HepG2 (cell line): ENCODE data around the gene CCDC50.

Experiments used
- EZH2 ChIP-seq: conservative IDR thresholded peaks from 2 replicates; pipeline ENCODE4 v1.6.1; 2012; ENCODE audit warnings: mild to moderate bottlenecking, low read depth, low read length, moderate library complexity
- UBTF ChIP-seq: sonication (generic); formaldehyde crosslinking; IDR thresholded peaks from 2 replicates; pipeline ENCODE4 v1.4.0; 2020; ENCODE audit warnings: mild to moderate bottlenecking, missing genetic modification reagents
- ZKSCAN8 ChIP-seq: IDR thresholded peaks from 2 replicates; pipeline ENCODE4 v1.6.1; 2016; ENCODE audit warnings: borderline replicate concordance, missing genetic modification reagents, missing compliant biosample characterization
- ZNF431 ChIP-seq: sonication (generic); formaldehyde crosslinking; IDR thresholded peaks from 2 replicates; pipeline ENCODE4 v1.9.0; 2022; ENCODE audit warnings: missing genetic modification reagents, low read depth, mild to moderate bottlenecking, borderline replicate concordance

GRCh38 chr3:191398607-191399006 is 69.4 kb downstream of the CCDC50 start:
- TF ChIP-seq UBTF (CRISPR knock-in tag) (no peak), EZH2 (no peak), ZNF431 (CRISPR knock-in tag) (no peak), ZKSCAN8 (CRISPR knock-in tag) (no peak)
